Immature natural killer cell (primary cell): ENCODE data around the gene USP40. TPM values are rescaled to one million over a fixed set of nuclear protein-coding genes. Genes with fewer than 3 reads are reported as not detected.
"Not testable (repeated sequence)": the region's sequence is repeated elsewhere in the genome, so short reads cannot be mapped to it uniquely, and the experiment has no call there.

Experiments
- DNase-seq, 3 donors: peaks; one replicate each; pipeline ENCODE4 v3.0.0; 2022; ENCODE audit warnings: mixed read lengths in 1 of 3
- H3K27ac Mint-ChIP-seq, 6 donors: one replicate each; pipeline ENCODE4 v1.8.0; 2020; ENCODE audit warnings: mixed read lengths in 6 of 6, mild to moderate bottlenecking in 5 of 6, inconsistent platforms in 4 of 6, moderate library complexity in 3 of 6
- H3K27me3 Mint-ChIP-seq, 3 donors: one replicate each; pipeline ENCODE4 v1.8.0; 2020 to 2021; ENCODE audit warnings: low read depth in 3 of 3, mild to moderate bottlenecking in 3 of 3, mixed read lengths in 3 of 3, moderate library complexity in 3 of 3, inconsistent platforms in 1 of 3
- H3K36me3 Mint-ChIP-seq, 3 donors: one replicate each; pipeline ENCODE4 v1.8.0; 2020; ENCODE audit warnings: mixed read lengths in 3 of 3, inconsistent platforms in 2 of 3, mild to moderate bottlenecking in 2 of 3
- H3K4me1 Mint-ChIP-seq, 2 donors: one replicate each; pipeline ENCODE4 v1.8.0; 2020; ENCODE audit warnings: inconsistent platforms in 2 of 2, mild to moderate bottlenecking in 2 of 2, mixed read lengths in 2 of 2, moderate library complexity in 1 of 2
- H3K4me3 Mint-ChIP-seq, 5 donors: one replicate each; pipeline ENCODE4 v1.8.0; 2020; ENCODE audit warnings: mild to moderate bottlenecking in 5 of 5, mixed read lengths in 5 of 5, inconsistent platforms in 3 of 5, moderate library complexity in 3 of 5
- H3K9me3 Mint-ChIP-seq, 6 donors: one replicate each; pipeline ENCODE4 v1.8.0; 2020; ENCODE audit warnings: mild to moderate bottlenecking in 6 of 6, mixed read lengths in 6 of 6, inconsistent platforms in 4 of 6, moderate library complexity in 3 of 6
- polyA plus RNA-seq, 3 donors: library from polyadenylated mRNA; unstranded; fragments of 300-500 nt; fragmentation: Illumina TruSeq; gene quantifications; one replicate each; pipeline ENCODE4 v1.2.3, GENCODE V29; 2021

USP40 gene
- polyA plus RNA-seq, result 1 to 10 TPM; 3.4 to 8.6 (median 5.1) TPM

GRCh38 chr2:233566141-233566956, at the start of gene USP40:
TSS of gene USP40 (minus strand) at chr2:233566782. CDS start at chr2:233565554, 1,228 bp downstream.
- Mint-ChIP-seq H3K4me3 (peak within 1 kb of the TSS; percentile 93 to 97 (median 95)), H3K9me3 (no peaks in the 10 kb centered on the region), H3K36me3 (peaks cover 0 to 4% (median 0%) of the 10 kb centered on the region in 3 donors), H3K27ac (peak within 1 kb of the TSS; percentile 85 to 97 (median 92)), H3K4me1 (peaks cover 6 to 9% of the 10 kb centered on the region in 2 donors), H3K27me3 (peaks cover 2 to 6% (median 4%) of the 10 kb centered on the region in 3 donors)
- DNase-seq, result peak; percentile 18 to 37 (median 31)

DNA sequence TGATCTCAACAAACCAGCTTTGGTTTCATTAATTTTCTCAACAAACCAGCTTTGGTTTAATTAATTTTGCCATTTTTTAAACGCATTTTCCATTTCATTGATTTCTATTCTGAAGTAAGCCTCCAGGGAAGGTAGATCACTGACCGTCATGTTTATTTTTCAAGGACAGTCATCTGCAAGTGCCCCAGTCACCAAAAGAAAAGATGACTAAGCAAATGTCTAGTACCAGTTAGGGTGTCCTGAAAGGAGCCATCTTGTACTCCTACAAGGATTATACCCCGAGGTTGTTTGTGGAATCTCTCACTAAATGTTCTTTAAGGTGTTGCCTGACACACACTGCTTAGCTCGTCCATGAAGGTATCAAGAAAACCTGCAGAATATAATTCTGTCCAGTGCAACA, 44.7 kb upstream of the USP40 start:
- H3K36me3 Mint-ChIP-seq, result peaks cover 0 to 3% (median 3%) of the 10 kb centered on the region in 3 donors
- H3K9me3 Mint-ChIP-seq, result peaks cover 0 to 22% (median 16%) of the 10 kb centered on the region in 6 donors
- DNase-seq, result no peak
- H3K4me3 Mint-ChIP-seq, result no peak overlapping the region
- H3K4me1 Mint-ChIP-seq, result no peaks in the 10 kb centered on the region
- H3K27me3 Mint-ChIP-seq, result peaks cover 13 to 27% (median 16%) of the 10 kb centered on the region in 3 donors
- no peak overlapping the region for H3K27ac Mint-ChIP-seq

GRCh38 chr2:233605680-233606079, 39.1 kb upstream of the USP40 start:
- H3K9me3 Mint-ChIP-seq, result peaks cover 0 to 7% (median 5%) of the 10 kb centered on the region in 6 donors
- H3K27ac Mint-ChIP-seq, result no peak overlapping the region
- no peak overlapping the region for H3K4me3 Mint-ChIP-seq
- no peak for DNase-seq
- no peaks in the 10 kb centered on the region for H3K4me1 Mint-ChIP-seq
- H3K36me3 Mint-ChIP-seq, result peaks cover 0 to 3% (median 0%) of the 10 kb centered on the region in 3 donors
- H3K27me3 Mint-ChIP-seq, result peaks cover 5 to 23% (median 9%) of the 10 kb centered on the region in 3 donors

- H3K27me3 Mint-ChIP-seq, result peaks cover 7 to 27% (median 9%) of the 10 kb centered on the region in 3 donors
- no peak overlapping the region for H3K27ac Mint-ChIP-seq
- no peaks in the 10 kb centered on the region for H3K36me3 Mint-ChIP-seq
- H3K4me1 Mint-ChIP-seq, result no peaks in the 10 kb centered on the region
- no peak overlapping the region for H3K4me3 Mint-ChIP-seq
- DNase-seq, result no peak
- peaks cover 0 to 2% (median 0%) of the 10 kb centered on the region in 6 donors for H3K9me3 Mint-ChIP-seq
Measured at GRCh38 chr2:233604826-233605225, 38.2 kb upstream of the USP40 start.

DNA sequence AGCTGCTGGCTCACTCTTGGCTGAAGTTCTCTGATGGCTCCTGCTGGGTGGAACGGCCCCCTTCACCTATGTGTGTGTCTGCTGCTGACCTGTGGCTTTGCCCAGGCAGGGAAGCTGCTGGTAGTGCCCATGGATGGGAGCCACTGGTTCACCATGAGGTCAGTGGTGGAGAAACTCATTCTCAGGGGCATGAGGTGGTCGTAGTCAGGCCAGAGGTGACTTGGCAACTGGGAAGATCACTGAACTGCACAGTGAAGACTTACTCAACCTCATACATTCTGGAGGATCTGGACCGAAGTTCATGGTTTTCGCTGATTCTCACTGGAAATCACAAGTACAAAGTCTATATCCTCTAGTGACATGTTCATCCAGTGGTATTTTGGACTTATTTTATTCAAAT, 36.9 kb upstream of the USP40 start:
- Mint-ChIP-seq H3K27ac (no peak overlapping the region), H3K4me1 (no peaks in the 10 kb centered on the region), H3K9me3 (no peaks in the 10 kb centered on the region), H3K36me3 (no peaks in the 10 kb centered on the region), H3K4me3 (no peak overlapping the region), H3K27me3 (peaks cover 7 to 30% (median 9%) of the 10 kb centered on the region in 3 donors)
- DNase-seq, result no peak

- Mint-ChIP-seq H3K27ac (no peak overlapping the region), H3K9me3 (no peaks in the 10 kb centered on the region), H3K4me3 (no peak overlapping the region), H3K27me3 (peaks cover 9 to 23% (median 10%) of the 10 kb centered on the region in 3 donors), H3K36me3 (no peaks in the 10 kb centered on the region), H3K4me1 (no peaks in the 10 kb centered on the region)
- DNase-seq, result no peak
Measured at GRCh38 chr2:233602076-233602475, 35.5 kb upstream of the USP40 start.

- H3K27ac Mint-ChIP-seq, result no peak overlapping the region
- peaks cover 9 to 30% (median 10%) of the 10 kb centered on the region in 3 donors for H3K27me3 Mint-ChIP-seq
- H3K9me3 Mint-ChIP-seq, result no peaks in the 10 kb centered on the region
- H3K36me3 Mint-ChIP-seq, result no peaks in the 10 kb centered on the region
- DNase-seq, result no peak
- H3K4me3 Mint-ChIP-seq, result no peak overlapping the region
- H3K4me1 Mint-ChIP-seq, result no peaks in the 10 kb centered on the region
Measured at GRCh38 chr2:233600386-233600785, 33.8 kb upstream of the USP40 start.

DNA sequence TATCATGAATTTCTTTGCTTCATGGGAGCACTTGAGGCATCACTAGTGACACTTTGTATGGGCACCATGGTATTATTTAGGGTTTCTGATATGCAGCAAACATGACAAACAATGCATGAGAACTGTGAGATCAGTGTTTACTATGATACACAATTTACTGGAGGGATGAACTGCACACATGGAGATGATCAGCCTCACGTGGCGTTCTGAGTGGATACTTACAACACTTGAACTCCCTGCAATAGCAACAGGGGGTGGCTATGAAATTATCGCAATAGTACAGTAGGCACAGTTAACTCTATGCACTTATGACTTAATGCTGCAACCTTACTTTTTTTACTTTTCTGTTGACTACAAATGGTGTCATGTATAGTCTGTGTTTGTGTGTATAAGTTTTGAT, 32.4 kb upstream of the USP40 start:
- Mint-ChIP-seq H3K27ac (no peak overlapping the region), H3K36me3 (no peaks in the 10 kb centered on the region), H3K27me3 (peaks cover 11 to 30% (median 12%) of the 10 kb centered on the region in 3 donors), H3K4me3 (no peak overlapping the region), H3K9me3 (no peaks in the 10 kb centered on the region), H3K4me1 (no peaks in the 10 kb centered on the region)
- no peak for DNase-seq

- H3K27ac Mint-ChIP-seq, result no peak overlapping the region
- H3K4me1 Mint-ChIP-seq, result peaks cover 0 to 6% of the 10 kb centered on the region in 2 donors
- no peak for DNase-seq
- no peak overlapping the region for H3K4me3 Mint-ChIP-seq
- peaks cover 7 to 22% (median 10%) of the 10 kb centered on the region in 3 donors for H3K27me3 Mint-ChIP-seq
- H3K9me3 Mint-ChIP-seq, result no peaks in the 10 kb centered on the region
- H3K36me3 Mint-ChIP-seq, result no peaks in the 10 kb centered on the region
Measured at GRCh38 chr2:233597522-233597921, 30.9 kb upstream of the USP40 start.

GRCh38 chr2:233593201-233593600, 26.6 kb upstream of the USP40 start:
- no peak for DNase-seq
- H3K27me3 Mint-ChIP-seq, result peaks cover 3 to 10% (median 8%) of the 10 kb centered on the region in 3 donors
- H3K9me3 Mint-ChIP-seq, result no peaks in the 10 kb centered on the region
- H3K27ac Mint-ChIP-seq, result no peak overlapping the region
- no peaks in the 10 kb centered on the region for H3K36me3 Mint-ChIP-seq
- peaks cover 0 to 6% of the 10 kb centered on the region in 2 donors for H3K4me1 Mint-ChIP-seq
- H3K4me3 Mint-ChIP-seq, result no peak overlapping the region

DNA sequence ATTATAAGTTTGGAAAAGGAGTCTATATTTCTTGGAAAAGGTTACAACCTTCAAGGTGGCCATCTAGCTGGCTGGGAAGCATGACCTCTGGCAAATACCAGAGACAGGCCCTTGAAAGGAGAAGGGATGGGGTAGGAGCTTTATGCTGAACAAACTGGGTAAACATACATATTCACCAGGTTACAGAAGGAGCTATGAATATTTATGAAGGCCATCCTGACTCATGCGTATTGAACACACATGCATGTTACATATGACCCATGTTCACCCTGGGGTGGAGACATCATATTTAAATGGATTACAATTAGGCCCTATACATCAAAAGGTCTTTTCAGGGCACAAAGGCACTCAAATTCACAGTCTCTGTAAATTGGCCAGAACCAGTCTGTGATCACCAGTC, 26.1 kb upstream of the USP40 start:
- not testable (repeated sequence) for H3K4me1 Mint-ChIP-seq, H3K4me3 Mint-ChIP-seq, H3K36me3 Mint-ChIP-seq, H3K9me3 Mint-ChIP-seq, DNase-seq, H3K27ac Mint-ChIP-seq
- H3K27me3 Mint-ChIP-seq, result peaks cover 3 to 12% (median 8%) of the 10 kb centered on the region in 3 donors

- H3K4me1 Mint-ChIP-seq, result peaks cover 0 to 5% of the 10 kb centered on the region in 2 donors
- DNase-seq, result no peak
- H3K27ac Mint-ChIP-seq, result no peak overlapping the region
- H3K4me3 Mint-ChIP-seq, result no peak overlapping the region
- peaks cover 0 to 2% (median 0%) of the 10 kb centered on the region in 6 donors for H3K9me3 Mint-ChIP-seq
- H3K36me3 Mint-ChIP-seq, result no peaks in the 10 kb centered on the region
- peaks cover 5 to 16% (median 8%) of the 10 kb centered on the region in 3 donors for H3K27me3 Mint-ChIP-seq
Measured at GRCh38 chr2:233588400-233588799, 21.8 kb upstream of the USP40 start.

GRCh38 chr2:233584210-233584609, 17.6 kb upstream of the USP40 start:
- Mint-ChIP-seq H3K27ac (no peak overlapping the region), H3K27me3 (peaks cover 5 to 16% (median 7%) of the 10 kb centered on the region in 3 donors), H3K4me3 (no peak overlapping the region), H3K9me3 (peaks cover 0 to 2% (median 0%) of the 10 kb centered on the region in 6 donors), H3K4me1 (no peaks in the 10 kb centered on the region), H3K36me3 (no peaks in the 10 kb centered on the region)
- DNase-seq, result no peak

GRCh38 chr2:233583217-233583965, 16.8 kb upstream of the USP40 start:
- not testable (repeated sequence) for H3K36me3 Mint-ChIP-seq, H3K4me1 Mint-ChIP-seq, DNase-seq, H3K9me3 Mint-ChIP-seq
- H3K4me3 Mint-ChIP-seq, result peak overlapping the region in 1 of 5 donors; percentile 68
- peaks cover 5 to 13% (median 7%) of the 10 kb centered on the region in 3 donors for H3K27me3 Mint-ChIP-seq
- peak overlapping the region in 1 of 6 donors; percentile 22 for H3K27ac Mint-ChIP-seq
